Tibial nerve (tissue), 4 donors: ENCODE results near the gene POM121L12. TPM values are rescaled to one million over a fixed set of nuclear protein-coding genes. Genes with fewer than 3 reads are reported as not detected.

ENCODE experiments used
- DNase-seq, 2 donors: peaks; one replicate each; pipeline ENCODE4 v3.0.0-alpha.2; 2019; ENCODE audit warnings: low spot score in 2 of 2
- H3K27ac ChIP-seq, 4 donors: fragments of 200-600 bp; sonication (generic) in 3 of 4; one replicate each; pipeline ENCODE4 v1.5.1; 2017 to 2019; ENCODE audit warnings: mild to moderate bottlenecking in 1 of 4
- H3K27me3 ChIP-seq, 2 donors: fragments of 200-600 bp; sonication (generic) in 1 of 2; one replicate each; pipeline versions ENCODE4 v1.5.1 to v1.6.0; 2017 to 2019
- H3K36me3 ChIP-seq, 3 donors: fragments of 200-600 bp; sonication (generic); one replicate each; pipeline ENCODE4 v1.5.1; 2018 to 2019
- H3K4me1 ChIP-seq, 4 donors: fragments of 200-600 bp; sonication (generic) in 3 of 4; one replicate each; pipeline ENCODE4 v1.5.1; 2017 to 2019
- H3K4me3 ChIP-seq, 4 donors: fragments of 200-600 bp; sonication (generic) in 3 of 4; one replicate each; pipeline ENCODE4 v1.5.1; 2017 to 2019; ENCODE audit warnings: mild to moderate bottlenecking in 1 of 4, moderate library complexity in 1 of 4
- H3K9me3 ChIP-seq, 4 donors: fragments of 200-600 bp; sonication (generic) in 3 of 4; one replicate each; pipeline ENCODE4 v1.5.1; 2017 to 2019
- EP300 ChIP-seq, 2 donors: sonication (generic); formaldehyde crosslinking; IDR thresholded peaks; one replicate each; pipeline ENCODE4 v1.6.1; 2017; ENCODE audit warnings: antibody characterized with exemption in 2 of 2, mild to moderate bottlenecking in 1 of 2
- POLR2A ChIP-seq, 2 donors: fragments of 450-650 bp; IDR thresholded peaks; one replicate each; pipeline ENCODE4 v1.6.1; 2017; ENCODE audit warnings: antibody characterized with exemption in 2 of 2, mild to moderate bottlenecking in 2 of 2, moderate library complexity in 2 of 2
- WGBS, 2 donors: methylation state at CpG; one replicate each; pipeline ENCODE4 v1.1.5; 2018; 5-methylcytosine and 5-hydroxymethylcytosine counted together
- total RNA-seq, 4 donors: library from RNA; depleted of rRNA; stranded (reverse); fragments of >200 nt; gene quantifications; one replicate each; pipeline ENCODE4 v1.1.0, GENCODE V29; 2016
- TF ChIP-seq, protein P1 (sequence below), 5 experiments: fragments of 200-600 bp in 3 of 5; fragments of 450-650 bp in 2 of 5; sonication (generic) in 3 of 5; IDR thresholded peaks; one replicate each; pipeline ENCODE4 v1.5.1; 2016 to 2019; ENCODE audit warnings: antibody characterized with exemption in 5 of 5, mild to moderate bottlenecking in 3 of 5, moderate library complexity in 2 of 5

POM121L12 gene
- total RNA-seq, 4 donors from 2014 or later, result not detected

DNA sequence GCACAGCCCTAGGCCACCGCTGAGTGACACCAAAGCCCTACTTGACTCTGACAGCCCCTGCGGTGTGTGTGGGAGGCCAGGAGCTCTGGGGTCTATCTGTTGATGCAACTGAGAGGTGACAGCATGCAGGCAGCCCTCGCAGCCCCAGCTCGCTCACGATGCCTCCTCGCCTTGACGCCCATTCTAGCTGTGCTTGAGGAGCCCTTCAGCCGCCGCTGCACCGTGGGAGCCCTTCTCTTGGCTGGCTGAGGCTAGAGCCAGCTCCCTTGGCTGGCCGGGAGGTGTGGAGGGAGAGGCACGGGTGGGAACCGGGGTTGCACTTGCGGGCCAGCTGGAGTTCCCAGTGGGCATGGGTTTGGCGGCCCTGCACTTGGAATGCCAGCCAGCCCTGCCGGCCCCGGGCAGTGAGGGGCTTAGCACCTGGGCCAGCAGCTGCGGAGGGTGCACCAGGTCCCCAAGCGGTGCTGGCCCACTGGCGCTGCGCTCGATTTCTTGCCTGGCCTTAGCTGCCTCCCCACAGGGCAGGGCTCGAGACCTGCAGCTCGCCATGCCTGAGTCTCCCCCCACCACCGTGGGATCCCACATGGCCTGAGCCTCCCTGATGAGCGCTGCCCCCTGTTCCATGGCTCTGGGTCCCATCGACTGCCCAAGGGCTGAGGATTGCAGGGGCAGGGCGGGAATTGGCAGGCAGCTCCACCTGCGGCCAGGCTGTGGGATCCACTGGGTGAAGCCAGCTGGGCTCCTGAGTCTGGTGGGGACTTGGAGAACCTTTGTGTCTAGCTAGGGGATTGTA lies 31.6 kb upstream of the POM121L12 start:
- no peaks in the 10 kb centered on the region for H3K4me1 ChIP-seq
- TF ChIP-seq EP300 (IDR thresholded peaks at IDR 0.05) (no peak), POLR2A (IDR thresholded peaks at IDR 0.05) (no peak)
- TF ChIP-seq, protein P1, sequence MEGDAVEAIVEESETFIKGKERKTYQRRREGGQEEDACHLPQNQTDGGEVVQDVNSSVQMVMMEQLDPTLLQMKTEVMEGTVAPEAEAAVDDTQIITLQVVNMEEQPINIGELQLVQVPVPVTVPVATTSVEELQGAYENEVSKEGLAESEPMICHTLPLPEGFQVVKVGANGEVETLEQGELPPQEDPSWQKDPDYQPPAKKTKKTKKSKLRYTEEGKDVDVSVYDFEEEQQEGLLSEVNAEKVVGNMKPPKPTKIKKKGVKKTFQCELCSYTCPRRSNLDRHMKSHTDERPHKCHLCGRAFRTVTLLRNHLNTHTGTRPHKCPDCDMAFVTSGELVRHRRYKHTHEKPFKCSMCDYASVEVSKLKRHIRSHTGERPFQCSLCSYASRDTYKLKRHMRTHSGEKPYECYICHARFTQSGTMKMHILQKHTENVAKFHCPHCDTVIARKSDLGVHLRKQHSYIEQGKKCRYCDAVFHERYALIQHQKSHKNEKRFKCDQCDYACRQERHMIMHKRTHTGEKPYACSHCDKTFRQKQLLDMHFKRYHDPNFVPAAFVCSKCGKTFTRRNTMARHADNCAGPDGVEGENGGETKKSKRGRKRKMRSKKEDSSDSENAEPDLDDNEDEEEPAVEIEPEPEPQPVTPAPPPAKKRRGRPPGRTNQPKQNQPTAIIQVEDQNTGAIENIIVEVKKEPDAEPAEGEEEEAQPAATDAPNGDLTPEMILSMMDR (IDR thresholded peaks at IDR 0.05), result no peak
- H3K9me3 ChIP-seq, result peaks cover 0 to 21% (median 0%) of the 10 kb centered on the region in 4 donors
- H3K4me3 ChIP-seq, result no peak overlapping the region
- H3K27ac ChIP-seq, result no peak overlapping the region
- no peaks in the 10 kb centered on the region for H3K36me3 ChIP-seq
- DNase-seq, result no peak
- WGBS, 2 donors, result 93 to 94% methylated on average over 12 to 19 of the region's 29 CpGs
- H3K27me3 ChIP-seq, result no peaks in the 10 kb centered on the region

DNA sequence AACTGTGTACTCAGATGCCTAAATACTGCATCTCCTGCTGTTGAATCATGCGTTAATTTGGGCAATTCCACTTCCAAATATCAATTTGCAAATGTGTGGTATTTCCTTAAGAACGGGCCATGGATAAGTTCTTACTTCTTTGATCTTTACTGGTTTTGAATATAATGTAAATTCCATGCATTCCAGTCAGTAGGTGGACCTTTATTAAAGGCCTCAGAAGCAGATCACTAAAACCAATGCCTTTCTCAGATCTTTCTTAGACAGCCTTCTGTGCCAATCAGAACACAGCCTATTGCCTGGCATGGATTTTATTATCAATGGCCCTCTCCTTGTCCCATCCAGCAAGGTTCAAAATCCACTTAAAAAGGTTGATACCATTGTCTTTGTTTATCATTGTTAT lies 21.5 kb upstream of the POM121L12 start:
- Histone ChIP-seq H3K27ac (no peak overlapping the region), H3K27me3 (no peaks in the 10 kb centered on the region), H3K36me3 (no peaks in the 10 kb centered on the region), H3K9me3 (peaks cover 0 to 10% (median 0%) of the 10 kb centered on the region in 4 donors), H3K4me3 (no peak overlapping the region), H3K4me1 (no peaks in the 10 kb centered on the region)
- TF ChIP-seq POLR2A (IDR thresholded peaks at IDR 0.05) (no peak), EP300 (IDR thresholded peaks at IDR 0.05) (no peak)
- TF ChIP-seq, protein P1 (IDR thresholded peaks at IDR 0.05), result no peak
- 50 to 67% methylated on average over 2 of the region's 2 CpGs for WGBS, 2 donors
- no peak for DNase-seq

DNA sequence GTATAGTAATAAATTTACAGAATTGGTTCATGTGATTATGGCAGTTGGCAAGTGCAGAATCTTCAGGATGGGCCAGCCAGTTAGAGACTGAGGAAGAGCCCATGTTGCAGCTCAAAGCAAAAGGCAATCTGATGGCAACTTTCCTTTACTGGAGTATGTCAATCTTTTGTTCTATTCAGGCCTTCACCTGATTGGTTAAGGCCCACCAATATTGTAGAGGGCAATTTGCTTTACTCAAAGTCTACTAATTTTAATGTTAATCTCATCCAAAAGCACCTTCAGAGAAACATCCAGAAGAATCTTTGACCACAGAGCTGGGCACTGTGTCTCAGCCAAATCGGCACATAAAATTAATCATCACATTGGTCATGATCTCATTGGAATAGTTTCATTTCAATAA lies 20.0 kb upstream of the POM121L12 start:
- no peak for DNase-seq
- Histone ChIP-seq H3K4me3 (no peak overlapping the region), H3K27ac (no peak overlapping the region), H3K9me3 (peaks cover 0 to 9% (median 0%) of the 10 kb centered on the region in 4 donors), H3K36me3 (no peaks in the 10 kb centered on the region), H3K27me3 (no peaks in the 10 kb centered on the region), H3K4me1 (no peaks in the 10 kb centered on the region)
- TF ChIP-seq POLR2A (IDR thresholded peaks at IDR 0.05), result no peak
- TF ChIP-seq, protein P1 (IDR thresholded peaks at IDR 0.05), result no peak
- no peak for TF ChIP-seq EP300 (IDR thresholded peaks at IDR 0.05)
- 100% methylated on average over 1 of the region's 1 CpG for WGBS, 2 donors

DNA sequence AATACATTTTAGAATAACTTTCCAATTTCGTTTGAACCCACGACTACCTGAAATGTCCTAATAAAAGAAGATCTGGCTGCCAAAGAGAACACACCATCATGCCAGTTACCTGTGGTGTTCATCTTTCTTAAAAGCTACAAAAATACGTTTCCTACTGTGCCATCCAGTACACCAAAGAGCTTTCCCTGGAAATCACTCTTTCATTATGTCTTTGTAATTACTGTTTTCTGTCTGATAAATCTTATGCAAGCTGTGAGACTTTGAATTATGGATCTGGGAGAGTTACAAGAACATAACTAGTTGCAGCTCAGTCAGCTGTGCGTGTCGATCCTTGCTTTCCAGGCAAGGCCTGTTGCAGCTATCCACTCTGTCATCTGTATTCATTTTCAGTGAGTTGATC lies 12.5 kb upstream of the POM121L12 start:
- no peak for DNase-seq
- no peaks in the 10 kb centered on the region for H3K4me1 ChIP-seq
- no peak overlapping the region for H3K27ac ChIP-seq
- H3K4me3 ChIP-seq, result no peak overlapping the region
- H3K9me3 ChIP-seq, result no peaks in the 10 kb centered on the region
- no peaks in the 10 kb centered on the region for H3K27me3 ChIP-seq
- TF ChIP-seq, protein P1 (IDR thresholded peaks at IDR 0.05), result no peak
- no peak for TF ChIP-seq EP300 (IDR thresholded peaks at IDR 0.05)
- TF ChIP-seq POLR2A (IDR thresholded peaks at IDR 0.05), result no peak
- WGBS, 2 donors, result 51 to 55% methylated on average over 5 of the region's 5 CpGs
- no peaks in the 10 kb centered on the region for H3K36me3 ChIP-seq

DNA sequence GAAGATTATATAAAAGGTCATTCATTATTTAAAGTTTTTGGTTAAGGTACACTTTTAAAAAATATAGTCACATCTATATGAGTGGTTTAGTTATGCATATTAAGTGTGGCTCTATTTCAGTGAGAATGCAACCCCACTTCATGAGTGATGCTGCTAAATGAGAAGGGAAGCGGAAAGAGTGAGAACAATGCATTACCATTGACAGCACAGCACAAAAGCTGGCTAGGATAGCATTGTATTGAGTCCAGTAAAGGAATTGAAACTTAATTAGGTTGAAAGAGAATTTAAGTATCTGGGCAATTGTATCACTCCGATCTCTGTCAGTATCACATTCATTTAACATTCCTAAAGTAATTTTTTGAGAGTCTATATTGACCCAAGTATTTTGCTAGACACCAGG lies 13.2 kb downstream of the POM121L12 start:
- Histone ChIP-seq H3K27me3 (no peaks in the 10 kb centered on the region), H3K4me1 (no peaks in the 10 kb centered on the region), H3K9me3 (no peaks in the 10 kb centered on the region), H3K27ac (no peak overlapping the region), H3K36me3 (no peaks in the 10 kb centered on the region), H3K4me3 (no peak overlapping the region)
- 72 to 84% methylated on average over 2 of the region's 2 CpGs for WGBS, 2 donors
- DNase-seq, result no peak
- no peak for TF ChIP-seq EP300 (IDR thresholded peaks at IDR 0.05)
